Thoracic aorta (tissue), 2 donors: ENCODE measurements around the gene YKT6. TPM values are rescaled to one million over a fixed set of nuclear protein-coding genes. Genes with fewer than 3 reads are reported as not detected.

Experiments used
- ATAC-seq: fragments of 150-250 bp; one replicate; pipeline ENCODE4 v1.8.0; 2017; ENCODE audit warnings: low read depth; ENCODE audit not compliant: insufficient number of reproducible peaks, low FRiP score
- DNase-seq: peaks from one replicate; pipeline ENCODE4 v3.0.0-alpha.2; 2020; ENCODE audit warnings: low spot score
- H3K27ac ChIP-seq, 2 donors: fragments of 200-600 bp; sonication (generic); 1 replicate in 1 of 2; 2 replicates in 1 of 2; pipeline ENCODE4 v1.5.1; 2016; ENCODE audit warnings: mild to moderate bottlenecking in 2 of 2, moderate library complexity in 2 of 2
- H3K27me3 ChIP-seq: fragments of 200-600 bp; sonication (generic); replicated peaks from 2 replicates; pipeline ENCODE4 v1.6.0; 2016; ENCODE audit warnings: mild to moderate bottlenecking; ENCODE audit not compliant: insufficient read depth
- H3K36me3 ChIP-seq: fragments of 200-600 bp; sonication (generic); one replicate; pipeline ENCODE4 v1.5.1; 2016
- H3K4me1 ChIP-seq, 2 donors: fragments of 200-600 bp; sonication (generic); 1 replicate in 1 of 2; 2 replicates in 1 of 2; pipeline versions ENCODE4 v1.5.1 to v1.6.0; 2016; ENCODE audit warnings: low read depth in 2 of 2, mild to moderate bottlenecking in 1 of 2; ENCODE audit not compliant: control insufficient read depth in 1 of 2
- H3K4me3 ChIP-seq: fragments of 200-600 bp; sonication (generic); 2 replicates; pipeline ENCODE4 v1.5.1; 2016; ENCODE audit warnings: mild to moderate bottlenecking
- H3K9me3 ChIP-seq: fragments of 200-600 bp; sonication (generic); 2 replicates; pipeline ENCODE4 v1.5.1; 2016
- total RNA-seq, 2 donors: library from RNA; depleted of rRNA; stranded (reverse); fragments of >200 nt; gene quantifications; one replicate each; pipeline versions ENCODE4 v1.1.0 to v1.2.3, GENCODE V29; 2016
- TF ChIP-seq, protein P1 (sequence below): fragments of 200-600 bp; sonication (generic); IDR thresholded peaks from one replicate; pipeline ENCODE4 v1.5.1; 2019; ENCODE audit warnings: antibody characterized with exemption

The YKT6 gene
- total RNA-seq, 2 donors from 2014 or later: 62.0 to 69.6 TPM

DNA sequence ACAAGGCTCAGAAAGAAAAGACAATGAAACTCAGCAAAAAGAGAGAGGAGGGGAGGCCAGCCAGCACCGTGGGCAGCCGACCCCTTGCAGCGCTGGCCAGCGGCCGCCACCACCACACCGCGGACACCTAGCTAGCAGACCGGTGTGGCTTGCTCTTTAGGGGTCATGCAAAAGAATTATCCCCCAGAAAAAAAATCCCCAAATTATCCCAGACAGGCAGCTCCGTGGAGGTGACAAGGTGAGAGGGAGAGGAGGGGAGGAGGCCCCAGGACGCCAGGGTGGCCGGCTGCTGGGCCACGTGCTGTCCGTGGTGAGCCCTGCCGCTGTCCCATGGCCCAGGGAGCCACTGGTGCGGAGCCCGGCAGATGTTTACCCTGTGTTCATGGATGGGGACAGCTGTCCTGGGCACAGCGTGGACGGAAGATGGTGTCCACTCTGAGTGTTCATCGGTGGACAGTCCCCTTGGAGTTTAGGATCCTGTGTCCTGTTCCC lies 16.5 kb downstream of the YKT6 start:
- Histone ChIP-seq H3K4me3 (no peak overlapping the region), H3K27me3 (no peaks in the 10 kb centered on the region), H3K4me1 (no peaks in the 10 kb centered on the region), H3K9me3 (no peaks in the 10 kb centered on the region), H3K27ac (no peak overlapping the region), H3K36me3 (peaks cover 6% of the 10 kb centered on the region)
- no peak for DNase-seq
- no peak for ATAC-seq
- TF ChIP-seq, protein P1, sequence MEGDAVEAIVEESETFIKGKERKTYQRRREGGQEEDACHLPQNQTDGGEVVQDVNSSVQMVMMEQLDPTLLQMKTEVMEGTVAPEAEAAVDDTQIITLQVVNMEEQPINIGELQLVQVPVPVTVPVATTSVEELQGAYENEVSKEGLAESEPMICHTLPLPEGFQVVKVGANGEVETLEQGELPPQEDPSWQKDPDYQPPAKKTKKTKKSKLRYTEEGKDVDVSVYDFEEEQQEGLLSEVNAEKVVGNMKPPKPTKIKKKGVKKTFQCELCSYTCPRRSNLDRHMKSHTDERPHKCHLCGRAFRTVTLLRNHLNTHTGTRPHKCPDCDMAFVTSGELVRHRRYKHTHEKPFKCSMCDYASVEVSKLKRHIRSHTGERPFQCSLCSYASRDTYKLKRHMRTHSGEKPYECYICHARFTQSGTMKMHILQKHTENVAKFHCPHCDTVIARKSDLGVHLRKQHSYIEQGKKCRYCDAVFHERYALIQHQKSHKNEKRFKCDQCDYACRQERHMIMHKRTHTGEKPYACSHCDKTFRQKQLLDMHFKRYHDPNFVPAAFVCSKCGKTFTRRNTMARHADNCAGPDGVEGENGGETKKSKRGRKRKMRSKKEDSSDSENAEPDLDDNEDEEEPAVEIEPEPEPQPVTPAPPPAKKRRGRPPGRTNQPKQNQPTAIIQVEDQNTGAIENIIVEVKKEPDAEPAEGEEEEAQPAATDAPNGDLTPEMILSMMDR: no peak

DNA sequence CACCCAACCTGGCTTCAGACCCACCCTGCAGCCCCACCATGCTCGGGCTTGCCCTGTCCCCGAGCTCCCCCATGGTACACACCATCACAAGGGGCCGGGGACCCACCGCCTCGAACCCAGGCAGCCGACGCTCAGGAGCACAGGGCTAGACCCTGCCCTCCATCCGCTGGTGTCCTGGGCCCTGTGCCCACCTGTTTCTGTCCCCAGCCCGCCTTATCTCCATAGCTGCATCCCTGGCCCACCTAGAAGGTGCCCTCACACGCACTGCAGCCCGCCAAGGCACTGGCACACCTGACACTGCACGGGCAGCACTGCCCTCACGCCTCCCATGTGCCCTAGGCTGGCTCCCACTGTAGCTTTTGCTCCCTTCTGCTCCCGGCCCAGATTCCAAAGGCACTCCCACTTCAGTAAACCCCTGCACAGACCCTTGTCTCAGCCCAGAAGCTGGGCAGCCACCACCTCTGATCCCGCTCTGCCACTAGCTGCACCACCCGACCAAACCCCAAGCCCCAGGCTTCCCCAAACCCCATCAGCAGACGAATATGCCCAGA lies 17.1 kb downstream of the YKT6 start:
- Histone ChIP-seq H3K4me3 (no peak overlapping the region), H3K9me3 (no peaks in the 10 kb centered on the region), H3K4me1 (no peaks in the 10 kb centered on the region), H3K27me3 (no peaks in the 10 kb centered on the region), H3K36me3 (peaks cover 5% of the 10 kb centered on the region), H3K27ac (no peak overlapping the region)
- ATAC-seq (no peak), DNase-seq (no peak)
- TF ChIP-seq, protein P1: no peak

DNA sequence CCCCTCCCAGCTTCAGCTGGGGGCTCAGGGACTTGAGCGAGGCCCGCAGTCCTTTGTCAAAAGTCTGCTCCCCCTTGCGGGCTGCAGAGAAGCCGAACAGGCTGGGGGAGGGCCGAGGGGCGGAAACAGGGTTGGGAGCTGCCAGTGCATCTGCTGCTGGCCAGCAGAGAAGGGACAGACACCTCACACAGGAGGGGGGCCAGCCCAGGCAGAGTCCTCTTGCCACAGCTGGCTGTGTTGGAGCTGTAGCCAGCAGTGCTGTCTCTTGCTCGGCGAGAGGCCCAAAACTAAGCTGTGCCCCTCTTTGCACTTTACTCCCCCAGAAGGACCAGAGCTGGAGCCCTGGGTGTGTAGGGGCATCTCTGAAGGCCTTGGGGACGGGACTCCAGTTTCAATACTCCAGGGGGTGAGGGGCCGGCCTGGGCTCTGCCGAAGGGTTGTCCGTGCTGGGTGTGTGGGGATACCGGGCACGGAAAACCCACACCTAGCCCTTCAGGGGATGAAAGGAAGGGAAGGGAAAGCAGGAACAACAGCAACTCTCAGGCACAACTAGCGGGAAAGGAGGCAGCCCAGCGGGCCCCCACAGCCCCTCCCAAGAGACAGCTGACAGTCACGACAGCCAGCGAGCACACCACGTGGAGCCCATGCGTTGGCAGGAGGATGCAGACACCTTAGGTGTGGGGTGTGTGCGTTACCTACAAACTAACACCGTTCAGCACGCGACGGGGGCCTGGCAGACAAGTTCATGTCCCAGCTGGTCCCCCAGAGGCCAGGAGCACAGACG lies 17.8 kb downstream of the YKT6 start:
- ATAC-seq (no peak), DNase-seq (no peak)
- TF ChIP-seq, protein P1: no peak

DNA sequence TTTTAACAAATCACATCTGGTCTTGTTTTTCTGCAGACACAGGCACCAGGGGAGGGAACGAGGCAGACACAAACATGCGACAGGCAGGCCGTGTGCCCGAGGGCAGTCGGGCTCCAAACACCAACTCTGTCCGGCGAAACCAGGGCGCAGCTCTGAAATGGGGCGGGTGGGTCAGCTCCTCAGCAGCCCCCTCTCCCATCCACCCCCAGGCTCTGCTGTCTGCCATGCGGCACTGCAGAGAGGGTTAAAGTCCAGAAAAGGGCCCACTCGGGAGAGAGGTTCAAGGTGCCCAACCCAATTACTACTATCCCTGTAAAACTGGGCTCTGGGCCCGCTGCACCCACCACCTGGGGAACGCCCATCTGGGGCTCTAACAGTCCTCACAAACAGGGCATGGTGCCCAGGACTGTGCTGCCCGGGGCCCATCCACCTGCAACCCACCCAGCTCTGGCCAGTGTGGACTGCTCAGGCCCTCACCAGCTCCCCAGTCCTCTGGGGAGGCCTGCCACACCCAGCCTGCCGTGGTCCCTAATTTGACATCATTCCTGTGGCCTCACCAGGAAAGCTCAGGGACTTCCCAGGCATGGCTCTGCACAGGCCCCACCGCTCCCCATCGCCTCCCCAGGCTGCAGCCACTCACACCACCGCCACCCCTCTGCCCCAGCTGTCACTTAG lies 18.7 kb downstream of the YKT6 start:
- DNase-seq (no peak), ATAC-seq (no peak)
- TF ChIP-seq, protein P1: no peak
- H3K9me3 ChIP-seq: no peaks in the 10 kb centered on the region
- H3K4me1 ChIP-seq: no peaks in the 10 kb centered on the region
- H3K27ac ChIP-seq: no peak overlapping the region
- H3K27me3 ChIP-seq: no peaks in the 10 kb centered on the region
- H3K4me3 ChIP-seq: no peak overlapping the region
- no peaks in the 10 kb centered on the region for H3K36me3 ChIP-seq

More for the DNA sequence above, 17.8 kb downstream of the YKT6 start:
- Histone ChIP-seq H3K4me3 (no peak overlapping the region), H3K27ac (no peak overlapping the region), H3K4me1 (no peaks in the 10 kb centered on the region), H3K27me3 (no peaks in the 10 kb centered on the region), H3K9me3 (no peaks in the 10 kb centered on the region), H3K36me3 (no peaks in the 10 kb centered on the region)

DNA sequence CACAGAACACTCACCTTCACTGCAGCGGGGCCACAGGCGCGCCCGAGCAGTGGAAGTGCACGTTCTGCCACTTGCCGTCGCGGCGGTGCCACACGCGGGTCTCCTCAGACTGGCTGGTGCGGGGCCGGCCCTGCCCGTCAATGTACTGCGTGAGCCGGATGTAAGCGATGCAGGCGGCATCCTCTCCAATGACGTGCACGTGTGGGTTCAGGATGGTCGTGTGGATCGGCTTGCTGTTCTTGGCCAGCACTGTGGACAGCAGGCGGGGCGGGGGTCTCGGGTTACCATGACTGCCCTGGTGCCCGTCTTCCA lies 19.2 kb downstream of the YKT6 start:
- no peaks in the 10 kb centered on the region for H3K36me3 ChIP-seq
- H3K4me3 ChIP-seq: no peak overlapping the region
- H3K9me3 ChIP-seq: no peaks in the 10 kb centered on the region
- TF ChIP-seq, protein P1: no peak
- no peak for ATAC-seq
- no peak for DNase-seq
- H3K4me1 ChIP-seq: no peaks in the 10 kb centered on the region
- H3K27me3 ChIP-seq: no peaks in the 10 kb centered on the region
- H3K27ac ChIP-seq: no peak overlapping the region
